HG02938 (cell line): Measurements from ENCODE around the gene RGS4.
"Not testable (repeated sequence)": the region's sequence is repeated elsewhere in the genome, so short reads cannot be mapped to it uniquely, and the experiment has no call there.

Source experiments
- ATAC-seq: cut with Tn5 transposase; IDR thresholded peaks from one replicate; pipeline ENCODE4 v1.9.1; 2021; ENCODE audit warnings: mild to moderate bottlenecking, moderate library complexity; ENCODE audit not compliant: unreplicated experiment

The RGS4 gene

DNA sequence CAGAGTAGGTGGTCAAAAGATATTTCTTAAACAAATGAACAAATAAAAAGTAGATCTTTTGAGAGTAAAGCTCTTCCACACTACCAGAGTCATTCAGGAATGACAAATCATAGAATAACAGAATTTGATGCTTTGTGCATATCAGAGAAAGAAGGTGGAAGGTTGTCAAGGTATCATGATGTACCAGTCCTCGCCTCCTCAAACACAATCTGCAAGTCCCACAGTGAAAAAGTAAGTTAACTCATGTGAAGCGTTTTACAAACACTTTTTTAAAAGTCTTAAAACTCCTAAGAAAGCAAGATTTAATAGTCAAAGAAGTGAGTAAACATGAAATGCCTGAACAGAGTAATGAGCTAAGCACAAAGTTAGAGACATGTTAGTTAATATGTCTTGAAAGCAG lies 2.5 kb upstream of the RGS4 start:
- ATAC-seq, result no peak

DNA sequence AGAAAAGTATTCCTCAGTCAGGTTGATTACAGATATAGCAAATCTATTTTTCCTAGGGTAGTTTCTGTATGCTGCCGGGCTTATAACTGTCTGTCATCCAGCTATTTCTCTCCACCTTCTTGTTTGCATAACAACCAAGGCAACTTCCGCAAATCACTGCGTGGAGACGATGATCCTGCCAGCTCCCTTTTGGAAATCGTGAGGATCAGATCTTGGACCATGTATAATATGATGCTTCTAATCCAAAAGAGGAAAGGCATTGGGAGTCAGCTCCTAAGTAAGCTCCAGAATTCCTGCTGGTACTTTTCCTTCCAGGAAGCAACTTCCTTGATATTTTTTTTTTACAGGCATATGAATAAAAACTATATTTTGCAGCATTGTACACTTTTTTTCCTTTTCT lies 445 bp upstream of the RGS4 start:
- ATAC-seq, result no peak

GRCh38 chr1:163069655-163070277 lies 605 bp downstream of the RGS4 start:
- no peak for ATAC-seq

DNA sequence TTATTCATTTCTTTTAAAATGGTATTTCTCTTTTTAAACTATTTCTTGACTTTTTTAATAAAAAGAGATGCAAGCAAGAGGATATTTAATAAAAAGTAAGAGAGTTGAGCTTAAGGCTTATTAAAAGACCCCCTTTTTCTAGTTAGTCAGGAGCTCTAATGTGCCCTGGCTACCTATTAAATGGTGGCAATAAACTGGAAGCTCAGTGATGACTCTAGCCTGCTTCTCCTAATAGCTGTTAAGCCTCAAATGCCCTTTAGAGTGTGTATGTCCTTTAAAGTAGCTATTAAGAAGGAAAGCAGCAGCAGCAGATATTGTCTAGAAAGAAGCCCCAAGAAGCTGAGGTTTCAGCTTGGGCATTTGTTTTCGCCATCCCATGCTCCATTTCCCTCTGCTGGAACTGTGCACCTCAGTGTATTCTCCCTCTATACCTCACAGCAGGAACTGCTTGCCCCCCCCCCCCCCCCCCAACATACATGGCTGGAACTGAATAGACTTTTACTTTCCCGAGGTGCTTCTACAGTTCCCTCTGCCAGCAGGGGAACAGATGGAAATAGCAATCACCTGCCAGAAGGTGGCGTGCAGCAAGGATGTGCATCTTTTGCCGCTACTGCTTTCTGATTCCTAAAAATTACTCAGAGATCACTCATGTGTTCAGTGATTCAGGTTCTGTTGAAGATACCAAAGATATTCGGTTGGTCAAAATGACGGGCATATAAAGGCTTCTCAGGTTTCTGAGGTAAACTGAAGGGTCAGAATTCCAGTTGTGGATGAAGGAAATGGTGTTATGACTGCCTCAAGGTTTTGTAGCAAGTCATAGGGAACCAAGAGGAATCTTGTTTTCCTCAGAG lies 2.5 kb downstream of the RGS4 start:
- peak; percentile 70 for ATAC-seq

DNA sequence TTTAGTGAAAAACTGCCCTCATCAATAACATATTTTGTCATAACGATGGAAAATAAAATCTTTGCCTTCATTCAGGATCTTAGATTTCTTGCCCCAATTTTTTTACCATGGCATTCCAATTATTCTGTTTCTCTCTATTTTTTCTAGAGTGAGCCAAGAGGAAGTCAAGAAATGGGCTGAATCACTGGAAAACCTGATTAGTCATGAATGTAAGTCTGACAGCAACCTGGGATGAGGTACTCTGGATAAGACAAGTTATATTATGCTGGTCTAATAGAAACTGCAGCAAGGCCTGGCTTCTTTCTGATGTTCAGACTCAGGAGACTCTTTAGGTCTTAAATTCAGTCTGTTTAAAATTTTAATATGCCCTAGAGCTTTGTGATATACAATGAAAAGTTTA lies 3.5 kb downstream of the RGS4 start:
- ATAC-seq, result no peak

- ATAC-seq, result no peak
Measured at GRCh38 chr1:163074004-163074403, 4.8 kb downstream of the RGS4 start.

DNA sequence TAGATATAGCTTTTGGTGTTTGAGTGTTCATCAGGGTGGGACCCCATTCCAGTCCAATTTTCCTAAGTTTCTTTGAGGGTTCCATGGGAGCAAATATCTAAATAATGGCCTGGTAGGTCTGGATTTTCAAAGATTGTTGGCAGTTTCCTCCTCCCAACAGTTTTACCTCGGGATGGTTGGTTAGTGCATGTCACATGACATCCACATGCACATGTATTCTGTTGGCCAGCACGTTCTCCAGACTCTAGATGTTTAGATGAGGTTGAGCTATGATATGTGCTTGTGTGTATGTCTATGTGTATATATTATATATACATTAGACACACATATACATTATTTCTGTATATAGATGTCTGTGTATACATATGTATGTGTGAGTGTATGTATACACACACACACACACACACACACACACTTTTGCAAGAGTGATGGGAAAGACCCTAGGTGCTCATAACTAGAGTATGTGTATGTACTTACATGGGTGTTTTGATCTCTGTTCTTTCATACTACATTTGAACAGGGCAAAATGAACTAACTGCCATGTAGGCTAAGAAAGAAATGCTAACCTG lies 5.6 kb downstream of the RGS4 start:
- ATAC-seq, result no peak

DNA sequence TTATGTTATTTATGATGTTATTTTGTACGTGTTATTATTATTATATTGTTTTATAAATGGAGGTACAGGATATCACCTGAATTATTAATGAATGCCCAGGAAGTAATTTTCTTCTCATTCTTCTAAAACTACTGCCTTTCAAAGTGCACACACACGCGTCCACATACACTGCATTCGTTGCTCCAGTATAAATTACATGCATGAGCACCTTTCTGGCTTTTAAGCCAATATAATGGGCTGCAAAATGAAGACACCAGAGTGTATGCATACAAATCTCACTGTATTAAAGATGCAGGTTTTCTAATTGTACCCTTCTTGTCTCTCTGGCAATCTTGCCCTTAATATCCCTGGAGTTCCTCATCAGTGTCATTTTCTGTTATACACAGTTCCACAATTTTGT lies 6.9 kb downstream of the RGS4 start:
- no peak for ATAC-seq

DNA sequence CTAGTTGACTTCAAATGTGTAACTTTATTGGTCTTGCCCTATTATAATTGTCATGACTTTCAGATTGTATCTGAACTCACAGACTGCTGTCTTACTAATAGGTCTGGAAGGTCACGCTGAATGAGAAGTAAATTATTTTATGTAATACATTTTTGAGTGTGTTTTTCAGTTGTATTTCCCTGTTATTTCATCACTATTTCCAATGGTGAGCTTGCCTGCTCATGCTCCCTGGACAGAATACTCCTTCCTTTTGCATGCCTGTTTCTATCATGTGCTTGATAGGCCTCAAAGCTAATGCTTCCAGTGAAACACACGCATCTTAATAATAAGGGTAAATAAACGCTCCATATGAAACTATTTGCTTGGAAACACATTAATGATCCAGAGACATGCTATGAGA lies 7.3 kb downstream of the RGS4 start:
- ATAC-seq, result no peak

DNA sequence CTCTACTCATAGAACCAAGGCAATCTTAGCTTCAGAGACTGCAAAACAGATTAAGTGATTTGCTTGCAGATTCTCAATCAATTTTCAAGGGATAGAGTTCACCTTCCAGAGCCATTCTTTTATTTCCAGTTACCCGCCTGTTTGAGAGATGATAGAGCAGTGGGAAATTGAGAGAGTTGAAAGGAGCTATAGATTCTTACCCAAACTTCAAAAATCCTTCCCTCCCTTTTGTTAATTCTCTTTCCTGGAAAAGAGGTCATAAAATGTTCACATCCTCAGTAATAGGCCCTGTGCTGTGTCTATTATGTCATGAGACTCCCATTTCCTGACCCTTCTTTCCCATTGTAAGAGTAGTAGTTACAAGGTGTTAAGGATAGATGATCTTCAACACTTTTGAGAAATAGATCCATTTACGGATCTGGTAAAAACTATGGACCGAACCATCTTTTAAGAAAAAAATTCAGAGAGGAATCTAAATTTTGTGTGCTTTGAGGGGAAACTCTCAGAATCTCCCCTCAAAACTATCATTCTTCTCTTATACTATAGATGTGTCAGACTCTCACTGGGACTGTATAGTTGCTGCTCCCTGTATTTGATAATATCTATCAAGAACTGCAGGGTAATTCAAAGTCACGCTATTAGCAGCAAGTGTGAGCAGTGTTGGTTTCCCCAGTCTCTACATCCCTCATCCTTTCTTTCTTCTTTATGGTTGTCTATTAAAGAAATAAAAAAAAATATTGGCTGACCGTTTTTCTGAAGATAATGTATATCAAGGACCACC lies 8.0 kb downstream of the RGS4 start:
- ATAC-seq, result no peak

- no peak for ATAC-seq
Measured at GRCh38 chr1:163082971-163083370, 13.8 kb downstream of the RGS4 start.

DNA sequence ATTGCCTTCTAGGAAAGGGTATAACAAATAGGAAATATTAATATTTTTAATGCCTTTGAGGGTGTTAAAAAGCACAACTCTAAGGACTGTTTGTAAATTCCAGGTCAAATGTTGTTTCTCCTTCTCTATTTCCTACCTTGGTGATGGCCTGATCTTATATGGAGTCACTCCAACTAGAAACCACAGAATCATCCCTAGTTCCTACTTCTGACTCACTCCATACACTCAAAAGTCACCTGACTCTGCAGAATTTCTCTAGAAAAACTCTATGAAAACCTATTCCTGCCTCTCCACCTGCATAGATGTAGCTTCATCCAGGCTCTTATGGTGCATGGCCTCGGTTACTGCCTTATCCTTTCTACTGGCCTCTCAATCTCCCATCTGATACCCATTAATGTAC lies 14.5 kb downstream of the RGS4 start:
- ATAC-seq, result no peak

- ATAC-seq, result no peak
Measured at GRCh38 chr1:163084330-163084729, 15.2 kb downstream of the RGS4 start.

GRCh38 chr1:163085041-163085903 lies 16.1 kb downstream of the RGS4 start:
- no peak for ATAC-seq

DNA sequence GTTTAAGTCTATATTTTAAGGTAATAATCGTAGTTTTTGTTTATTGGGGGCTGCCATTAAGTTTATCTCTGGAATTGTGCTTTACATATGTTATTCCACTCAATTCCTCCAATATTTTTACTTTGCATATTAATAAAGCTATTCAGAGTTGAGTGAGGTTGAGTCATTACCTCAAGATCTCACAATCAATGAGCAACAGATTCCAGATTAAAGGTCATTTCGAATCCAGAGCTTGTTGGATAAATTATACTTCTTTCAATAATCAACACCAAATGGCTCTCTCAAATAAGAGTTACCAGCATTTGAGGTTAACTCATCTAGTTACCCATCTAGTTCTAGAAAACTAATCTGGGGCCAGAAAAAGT lies 16.7 kb downstream of the RGS4 start:
- no peak for ATAC-seq

GRCh38 chr1:163089117-163089516 lies 20.0 kb downstream of the RGS4 start:
- not testable (repeated sequence) for ATAC-seq

DNA sequence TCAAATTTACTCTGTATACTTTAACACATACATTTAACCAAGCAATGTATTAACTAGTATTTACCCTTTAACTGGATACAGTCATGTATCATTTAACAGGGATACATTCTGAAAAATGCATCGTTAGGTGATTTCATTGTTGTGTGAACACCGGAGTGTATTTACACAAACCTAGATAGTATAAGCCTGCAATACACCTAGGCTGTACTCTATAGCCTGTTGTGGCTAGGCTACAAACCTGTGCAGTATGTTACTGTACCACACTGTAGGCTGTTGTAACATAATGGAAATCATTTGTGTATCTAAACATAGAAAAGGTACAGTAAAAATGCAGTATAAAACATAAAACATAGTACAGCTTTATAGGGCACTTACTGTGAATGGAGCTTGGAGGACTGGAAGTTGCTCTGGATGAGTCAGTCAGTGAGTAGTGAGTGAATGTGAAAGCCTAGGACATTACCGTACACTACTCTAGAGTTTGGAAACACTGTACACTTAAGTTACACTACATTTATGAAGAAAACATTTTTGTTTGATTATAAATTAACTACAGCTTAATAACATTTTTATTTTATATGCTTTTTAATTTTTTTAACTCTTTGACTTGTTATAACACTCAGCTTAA lies 21.3 kb downstream of the RGS4 start:
- no peak for ATAC-seq

- ATAC-seq, result no peak
Measured at GRCh38 chr1:163093169-163093568, 24.0 kb downstream of the RGS4 start.

- no peak for ATAC-seq
Measured at GRCh38 chr1:163093579-163093978, 24.4 kb downstream of the RGS4 start.

DNA sequence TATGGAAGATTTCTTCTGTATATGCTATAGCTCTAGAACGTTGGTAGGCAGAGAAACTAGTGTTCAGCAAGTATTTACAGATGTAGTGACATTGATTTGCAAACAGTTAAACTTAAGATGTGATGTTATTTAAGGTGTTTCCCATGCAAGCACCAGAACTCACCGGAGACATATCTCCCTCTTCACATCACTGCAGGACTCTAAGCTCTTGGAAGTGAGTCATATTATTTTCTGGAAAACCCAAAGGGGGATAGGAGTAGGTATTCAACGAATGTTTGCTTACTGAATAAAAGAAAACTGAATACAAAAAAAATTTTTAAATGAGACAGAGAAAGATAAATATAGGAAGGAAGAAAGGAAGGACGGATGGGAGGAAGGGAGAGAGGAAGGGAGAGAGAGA lies 25.0 kb downstream of the RGS4 start:
- no peak for ATAC-seq
